ENCODE measurements around the gene DNPH1. TPM values are rescaled to one million over a fixed set of nuclear protein-coding genes. Genes with fewer than 3 reads are reported as not detected.

The DNPH1 gene
- total RNA-seq, 2 donors from 2014 or later: 94.2 to 119 TPM

- no peak for ATAC-seq
- no peak for DNase-seq
- no peak overlapping the region for H3K4me3 ChIP-seq
- no peaks in the 10 kb centered on the region for H3K36me3 ChIP-seq (replicated peaks in 1 of 2; ENCODE audit: insufficient read depth in 1 of 2, low read depth in 2 of 2)
- WGBS, 2 donors: 83 to 87% methylated on average over 2 of the region's 2 CpGs
- intact Hi-C loops (cut with DNase I): no loop called here
- TF ChIP-seq CTCF (IDR thresholded peaks at IDR 0.05) (no peak), POLR2A (IDR thresholded peaks at IDR 0.05) (no peak)
- H3K9me3 ChIP-seq: no peaks in the 10 kb centered on the region
- peaks cover 2% of the 10 kb centered on the region for H3K4me1 ChIP-seq
- H3K27me3 ChIP-seq: peaks cover 0 to 6% of the 10 kb centered on the region in 2 donors
- H3K27ac ChIP-seq: no peak overlapping the region
Measured at GRCh38 chr6:43241446-43241845, 12.2 kb upstream of the DNPH1 start.

- peaks cover 0 to 6% of the 10 kb centered on the region in 2 donors for H3K27me3 ChIP-seq
- no peak for TF ChIP-seq CTCF (IDR thresholded peaks at IDR 0.05)
- no peak for TF ChIP-seq POLR2A (IDR thresholded peaks at IDR 0.05)
- no peaks in the 10 kb centered on the region for H3K4me1 ChIP-seq
- no peaks in the 10 kb centered on the region for H3K9me3 ChIP-seq
- H3K36me3 ChIP-seq (replicated peaks in 1 of 2; ENCODE audit: insufficient read depth in 1 of 2, low read depth in 2 of 2): no peaks in the 10 kb centered on the region
- no peak overlapping the region for H3K27ac ChIP-seq
- ATAC-seq: no peak
- no peak for DNase-seq
- intact Hi-C loops (cut with DNase I): no loop called here
- whole genome bisulfite sequencing, 2 donors: 90 to 94% methylated on average over 1 of the region's 1 CpG
- no peak overlapping the region for H3K4me3 ChIP-seq
Measured at GRCh38 chr6:43240950-43241349, 11.7 kb upstream of the DNPH1 start.

GRCh38 chr6:43239054-43239453, 9.8 kb upstream of the DNPH1 start:
- TF ChIP-seq POLR2A (IDR thresholded peaks at IDR 0.05): no peak
- no peak for TF ChIP-seq CTCF (IDR thresholded peaks at IDR 0.05)
- no peaks in the 10 kb centered on the region for H3K9me3 ChIP-seq
- DNase-seq: no peak
- no peak overlapping the region for H3K4me3 ChIP-seq
- H3K27ac ChIP-seq: no peak overlapping the region
- intact Hi-C loops (cut with DNase I): no loop called here
- H3K36me3 ChIP-seq (replicated peaks in 1 of 2; ENCODE audit: insufficient read depth in 1 of 2, low read depth in 2 of 2): no peaks in the 10 kb centered on the region
- WGBS, 2 donors: 52 to 54% methylated on average over 2 of the region's 2 CpGs
- ATAC-seq: no peak
- H3K4me1 ChIP-seq: no peaks in the 10 kb centered on the region
- H3K27me3 ChIP-seq: peaks cover 0 to 6% of the 10 kb centered on the region in 2 donors

GRCh38 chr6:43235841-43236240, 6.6 kb upstream of the DNPH1 start:
- H3K4me3 ChIP-seq: no peak overlapping the region
- no peaks in the 10 kb centered on the region for H3K27me3 ChIP-seq
- H3K27ac ChIP-seq: no peak overlapping the region
- H3K9me3 ChIP-seq: no peaks in the 10 kb centered on the region
- no peak for TF ChIP-seq POLR2A (IDR thresholded peaks at IDR 0.05)
- no peak for TF ChIP-seq CTCF (IDR thresholded peaks at IDR 0.05)
- DNase-seq (no peak), ATAC-seq (no peak)
- intact Hi-C loops (cut with DNase I): no loop called here
- WGBS, 2 donors: 80% methylated on average over 2 of the region's 2 CpGs
- no peaks in the 10 kb centered on the region for H3K36me3 ChIP-seq (replicated peaks in 1 of 2; ENCODE audit: insufficient read depth in 1 of 2, low read depth in 2 of 2)
- H3K4me1 ChIP-seq: no peaks in the 10 kb centered on the region

GRCh38 chr6:43231735-43232450, 2.6 kb upstream of the DNPH1 start:
- H3K27ac ChIP-seq: no peak overlapping the region
- H3K27me3 ChIP-seq: no peaks in the 10 kb centered on the region
- peaks cover 20% of the 10 kb centered on the region for H3K4me1 ChIP-seq
- intact Hi-C loops (cut with DNase I): no loop called here
- no peaks in the 10 kb centered on the region for H3K9me3 ChIP-seq
- H3K4me3 ChIP-seq: no peak overlapping the region
- H3K36me3 ChIP-seq (replicated peaks in 1 of 2; ENCODE audit: insufficient read depth in 1 of 2, low read depth in 2 of 2): no peaks in the 10 kb centered on the region
- no peak for ATAC-seq
- 54 to 61% methylated on average over 3 of the region's 3 CpGs for WGBS, 2 donors
- TF ChIP-seq POLR2A (IDR thresholded peaks at IDR 0.05): no peak
- TF ChIP-seq CTCF (IDR thresholded peaks at IDR 0.05): no peak
- no peak for DNase-seq

Data from body of pancreas (tissue), 4 donors.